Adrenal gland (tissue), 5 donors: Measurements from ENCODE around the gene MAIP1.

Source experiments
- CTCF ChIP-seq, 6 experiments: fragments of 450-650 bp in 4 of 6; fragments of 200-600 bp in 2 of 6; sonication (generic) in 1 of 6; IDR thresholded peaks; 1 replicate in 5 of 6; 2 replicates in 1 of 6; pipeline versions ENCODE4 v1.5.1 to v1.8.0; 2016 to 2021; ENCODE audit warnings: antibody characterized with exemption in 6 of 6, mild to moderate bottlenecking in 2 of 6, moderate library complexity in 1 of 6
- POLR2A ChIP-seq, 2 donors: fragments of 450-650 bp; IDR thresholded peaks; one replicate each; pipeline ENCODE4 v1.6.1; 2017; ENCODE audit warnings: antibody characterized with exemption in 2 of 2, mild to moderate bottlenecking in 2 of 2, moderate library complexity in 1 of 2
- donor health status: DM: no; HTN: no; CAD: no.

GRCh38 chr2:199955007-199955338, 409 bp upstream of the MAIP1 start:
- TF ChIP-seq POLR2A (IDR thresholded peaks at IDR 0.05) = no peak
- peak in 1 of 6 experiments; percentile 24 for TF ChIP-seq CTCF (IDR thresholded peaks at IDR 0.05)
